ENCODE results near the gene TLCD3B.

- TF ChIP-seq CTCF (IDR thresholded peaks at IDR 0.05) (no peak), EP300 (IDR thresholded peaks at IDR 0.05) (no peak)
Observed at GRCh38 chr16:29996766-29997250, 34.3 kb downstream of the TLCD3B start.

All from tibial nerve (tissue), 4 donors.